Uterus (tissue), 4 donors: ENCODE results near the gene RAB8A. TPM values are rescaled to one million over a fixed set of nuclear protein-coding genes. Genes with fewer than 3 reads are reported as not detected.
"Not testable (repeated sequence)": the region's sequence is repeated elsewhere in the genome, so short reads cannot be mapped to it uniquely, and the experiment has no call there.

Source experiments
- DNase-seq, 2 donors: peaks; one replicate each; pipeline ENCODE4 v3.0.0-alpha.2; 2019 to 2020
- H3K27ac ChIP-seq, 2 donors: fragments of 200-600 bp; sonication (generic); 1 replicate in 1 of 2; 2 replicates in 1 of 2; pipeline ENCODE4 v1.5.1; 2016 to 2018
- H3K27me3 ChIP-seq, 2 donors: fragments of 200-600 bp; sonication (generic); one replicate each; pipeline ENCODE4 v1.5.1; 2018 to 2019; ENCODE audit warnings: control low read depth in 1 of 2
- H3K36me3 ChIP-seq, 2 donors: fragments of 200-600 bp; sonication (generic); one replicate each; pipeline ENCODE4 v1.5.1; 2019; ENCODE audit warnings: control low read depth in 1 of 2
- H3K4me1 ChIP-seq, 2 donors: fragments of 200-600 bp; sonication (generic); one replicate each; pipeline ENCODE4 v1.5.1; 2018 to 2019; ENCODE audit warnings: control low read depth in 1 of 2
- H3K4me3 ChIP-seq, 2 donors: fragments of 200-600 bp; sonication (generic); 1 replicate in 1 of 2; 2 replicates in 1 of 2; pipeline ENCODE4 v1.5.1; 2018 to 2019; ENCODE audit warnings: mild to moderate bottlenecking in 1 of 2
- H3K9me3 ChIP-seq, 2 donors: fragments of 200-600 bp; sonication (generic); one replicate each; pipeline ENCODE4 v1.5.1; 2019; ENCODE audit warnings: control low read depth in 1 of 2
- CTCF ChIP-seq, 4 experiments: fragments of 200-600 bp in 2 of 4; fragments of 450-650 bp in 2 of 4; sonication (generic) in 2 of 4; IDR thresholded peaks; one replicate each; pipeline ENCODE4 v1.5.1; 2016 to 2019; ENCODE audit warnings: antibody characterized with exemption in 4 of 4, mild to moderate bottlenecking in 2 of 4, moderate library complexity in 1 of 4
- POLR2A ChIP-seq, 2 donors: fragments of 450-650 bp; IDR thresholded peaks; one replicate each; pipeline ENCODE4 v1.6.1; 2016; ENCODE audit warnings: antibody characterized with exemption in 2 of 2, mild to moderate bottlenecking in 1 of 2, moderate library complexity in 1 of 2
- intact Hi-C: fragments of 100-400 bp; cut with DNase I; formaldehyde crosslinking; loops from one replicate; pipeline ENCODE4 v1.15.1; 2023; ENCODE audit warnings: low total_unique reads
- total RNA-seq, 4 donors: library from RNA; depleted of rRNA in 3 of 4; stranded (reverse); fragments of >200 nt in 3 of 4; gene quantifications; one replicate each; pipeline versions ENCODE4 v1.1.0 to v1.2.4, GENCODE V29; 2014 to 2023
- donor health status: DM: yes; HTN: yes; CAD: no.

The RAB8A gene
- total RNA-seq, 4 donors from 2014 or later: 13.3 to 67.4 (median 40.7) TPM

- intact Hi-C loops: no loop called here
- Histone ChIP-seq H3K27me3 (no peaks in the 10 kb centered on the region), H3K27ac (no peak overlapping the region), H3K4me1 (no peaks in the 10 kb centered on the region), H3K4me3 (no peak overlapping the region), H3K36me3 (no peaks in the 10 kb centered on the region), H3K9me3 (no peaks in the 10 kb centered on the region)
- TF ChIP-seq POLR2A (IDR thresholded peaks at IDR 0.05): no peak
- no peak for DNase-seq
These were observed 56.9 kb downstream of the RAB8A start for GRCh38 chr19:16168465-16169081.

- H3K4me1 ChIP-seq: no peaks in the 10 kb centered on the region
- no peaks in the 10 kb centered on the region for H3K9me3 ChIP-seq
- no peaks in the 10 kb centered on the region for H3K27me3 ChIP-seq
- no peak for DNase-seq
- intact Hi-C loops: no loop called here
- no peak overlapping the region for H3K27ac ChIP-seq
- TF ChIP-seq CTCF (IDR thresholded peaks at IDR 0.05) (no peak), POLR2A (IDR thresholded peaks at IDR 0.05) (no peak)
- no peaks in the 10 kb centered on the region for H3K36me3 ChIP-seq
- no peak overlapping the region for H3K4me3 ChIP-seq
These were observed 58.4 kb downstream of the RAB8A start for GRCh38 chr19:16170134-16170533.

- Histone ChIP-seq H3K9me3 (no peaks in the 10 kb centered on the region), H3K27ac (no peak overlapping the region), H3K36me3 (no peaks in the 10 kb centered on the region), H3K27me3 (no peaks in the 10 kb centered on the region), H3K4me3 (no peak overlapping the region), H3K4me1 (no peaks in the 10 kb centered on the region)
- DNase-seq: no peak
- TF ChIP-seq CTCF (IDR thresholded peaks at IDR 0.05) (no peak), POLR2A (IDR thresholded peaks at IDR 0.05) (no peak)
- intact Hi-C loops: no loop called here
These were observed 64.3 kb downstream of the RAB8A start for GRCh38 chr19:16175954-16176353.

GRCh38 chr19:16178866-16179265, 67.2 kb downstream of the RAB8A start:
- DNase-seq, H3K27me3 ChIP-seq, H3K4me3 ChIP-seq, intact Hi-C loops, H3K36me3 ChIP-seq, H3K4me1 ChIP-seq, H3K27ac ChIP-seq, H3K9me3 ChIP-seq: not testable (repeated sequence)

GRCh38 chr19:16180611-16181010, 68.9 kb downstream of the RAB8A start:
- no peak for DNase-seq
- TF ChIP-seq POLR2A (IDR thresholded peaks at IDR 0.05) (no peak), CTCF (IDR thresholded peaks at IDR 0.05) (no peak)
- Histone ChIP-seq H3K27me3 (no peaks in the 10 kb centered on the region), H3K36me3 (no peaks in the 10 kb centered on the region), H3K4me1 (no peaks in the 10 kb centered on the region), H3K4me3 (no peak overlapping the region), H3K27ac (no peak overlapping the region), H3K9me3 (no peaks in the 10 kb centered on the region)
- intact Hi-C loops: no loop called here

Other genes starting within 250 kb of the RAB8A start
- gene CYP4F2, start 213.8 kb upstream of the RAB8A start, total RNA-seq: under 1 TPM in 1 of 4 donors, not detected in 3; 0.14 TPM
- gene CYP4F11, start 177.4 kb upstream of the RAB8A start, total RNA-seq: under 1 TPM in 2 of 4 donors, not detected in 2; 0.21 to 0.24 TPM
- not detected for gene OR10H4, start 162.9 kb upstream of the RAB8A start, total RNA-seq
- gene TPM4, start 35.4 kb upstream of the RAB8A start, total RNA-seq: 100 to 1,000 TPM; 423 to 862 (median 517) TPM
- 1 to 10 TPM in 3 of 4 donors, not detected in 1; 1.4 to 3.1 (median 2.4) TPM for gene HSH2D, start 31.8 kb downstream of the RAB8A start, total RNA-seq
- gene CIB3, start 61.6 kb downstream of the RAB8A start, total RNA-seq: not detected
- gene FAM32A, start 73.5 kb downstream of the RAB8A start, total RNA-seq: 100 to 1,000 TPM in 1 of 4 donors, 10 to 100 TPM in 3; 17.6 to 106 (median 31.0) TPM
- 10 to 100 TPM; 21.2 to 80.9 (median 32.7) TPM for gene AP1M1, start 86.0 kb downstream of the RAB8A start, total RNA-seq
- gene KLF2, start 212.9 kb downstream of the RAB8A start, total RNA-seq: 100 to 1,000 TPM in 2 of 4 donors, 10 to 100 TPM in 2; 16.5 to 139 (median 81.8) TPM